Iris pigment epithelial cell (primary cell): ENCODE data around the gene RPS5.
A peak's percentile ranks its signal among the peaks of the same experiment; 100 is the strongest.
"Not testable (repeated sequence)": the region's sequence is repeated elsewhere in the genome, so short reads cannot be mapped to it uniquely, and the experiment has no call there.

Experiments used
- DNase-seq: peaks from one replicate; pipeline ENCODE4 v3.0.0-alpha.2; 2011; ENCODE audit warnings: low read depth

Gene RPS5

GRCh38 chr19:58385891-58386575 is 1.0 kb upstream of the RPS5 start:
- no peak for DNase-seq

DNA sequence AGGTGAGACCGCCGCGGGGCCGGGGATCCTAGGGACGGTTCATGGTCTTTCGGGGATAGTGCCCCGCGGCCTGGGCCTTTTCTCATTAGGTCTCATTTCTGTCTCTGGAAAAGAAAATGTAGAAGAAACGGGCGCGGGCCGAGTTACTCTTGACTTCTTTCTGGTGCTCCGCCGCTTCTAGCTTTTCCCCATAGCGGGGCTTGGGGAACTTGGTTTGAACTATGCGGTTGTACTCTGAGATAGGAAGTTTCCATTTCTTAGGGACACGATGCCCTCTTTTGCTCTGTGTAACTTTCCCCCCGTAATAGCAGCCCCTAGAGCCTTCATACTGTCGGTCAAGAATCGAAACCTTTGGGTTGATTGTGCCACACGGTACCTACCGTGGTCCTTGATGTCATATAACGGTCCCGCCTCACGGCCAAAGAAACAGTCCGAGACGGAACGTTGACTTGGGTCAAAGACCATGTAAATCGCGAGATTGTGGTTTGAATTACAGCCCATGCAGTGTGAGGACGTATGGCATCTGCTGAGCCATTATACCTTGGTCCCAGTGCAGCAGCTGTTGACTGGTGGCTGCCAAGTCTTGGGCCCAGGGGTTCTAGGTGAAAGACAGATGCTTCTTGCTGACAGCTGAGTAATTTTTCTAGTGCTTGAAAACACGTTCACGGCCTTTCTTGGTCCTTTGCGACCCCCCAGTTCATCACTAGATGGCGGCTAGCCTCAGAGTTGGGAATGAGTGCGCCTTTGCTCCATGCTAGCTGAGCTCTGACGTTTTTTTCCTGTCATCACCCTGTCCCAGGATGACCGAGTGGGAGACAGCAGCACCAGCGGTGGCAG is 487 bp downstream of the RPS5 start:
- DNase-seq = peak; percentile 30

DNA sequence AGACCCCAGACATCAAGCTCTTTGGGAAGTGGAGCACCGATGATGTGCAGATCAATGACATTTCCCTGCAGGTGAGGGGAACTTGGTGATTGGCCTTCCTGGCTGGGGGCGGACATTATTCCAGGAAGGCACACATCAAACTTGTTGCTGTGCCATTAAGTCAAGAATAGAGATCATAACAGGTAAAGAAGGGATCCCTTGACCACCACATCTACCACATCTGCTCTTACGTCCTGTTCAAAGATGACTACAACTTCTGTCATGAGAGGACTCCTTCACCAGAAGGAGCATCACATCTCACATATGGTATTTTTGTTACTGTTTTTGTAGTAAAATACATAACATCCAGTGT is 1.1 kb downstream of the RPS5 start:
- no peak for DNase-seq

DNA sequence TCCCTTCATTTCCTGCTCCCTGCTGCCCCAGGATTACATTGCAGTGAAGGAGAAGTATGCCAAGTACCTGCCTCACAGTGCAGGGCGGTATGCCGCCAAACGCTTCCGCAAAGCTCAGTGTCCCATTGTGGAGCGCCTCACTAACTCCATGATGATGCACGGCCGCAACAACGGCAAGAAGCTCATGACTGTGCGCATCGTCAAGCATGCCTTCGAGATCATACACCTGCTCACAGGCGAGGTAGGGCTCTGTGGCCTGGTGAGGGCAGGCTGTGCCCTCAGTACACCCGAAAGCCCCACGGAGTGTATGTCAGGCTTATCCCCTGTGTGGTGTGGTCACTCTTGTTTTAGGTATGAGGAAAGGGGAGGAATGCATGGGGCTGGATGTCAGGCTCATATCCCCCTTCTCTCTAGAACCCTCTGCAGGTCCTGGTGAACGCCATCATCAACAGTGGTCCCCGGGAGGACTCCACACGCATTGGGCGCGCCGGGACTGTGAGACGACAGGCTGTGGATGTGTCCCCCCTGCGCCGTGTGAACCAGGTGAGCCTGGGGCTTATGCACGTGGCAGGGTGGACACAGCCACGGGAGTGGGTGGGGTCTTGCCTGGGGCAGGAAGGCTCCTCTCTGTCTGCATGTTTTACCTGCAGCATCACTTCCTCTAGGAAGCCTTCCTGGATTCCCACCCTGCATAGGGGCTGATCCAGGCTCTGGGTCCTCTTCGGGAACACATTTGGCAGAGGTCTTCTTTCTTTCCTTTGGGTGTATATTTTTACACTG is 6.1 kb downstream of the RPS5 start:
- DNase-seq = no peak

- no peak for DNase-seq
Observed at GRCh38 chr19:58393725-58394033, 6.6 kb downstream of the RPS5 start.

- DNase-seq = no peak
Observed at GRCh38 chr19:58394821-58395219, 7.8 kb downstream of the RPS5 start.

GRCh38 chr19:58395220-58395978 is 8.3 kb downstream of the RPS5 start, which contains the start of gene RNF225:
Gene RNF225, plus strand, starts transcription at chr19:58395656. Its CDS starts 434 bp downstream, at chr19:58396090.
- DNase-seq = no peak

GRCh38 chr19:58395979-58396627 is 9.0 kb downstream of the RPS5 start:
- DNase-seq = peak; percentile 32

GRCh38 chr19:58396691-58397532 is 9.8 kb downstream of the RPS5 start:
- DNase-seq = no peak

DNA sequence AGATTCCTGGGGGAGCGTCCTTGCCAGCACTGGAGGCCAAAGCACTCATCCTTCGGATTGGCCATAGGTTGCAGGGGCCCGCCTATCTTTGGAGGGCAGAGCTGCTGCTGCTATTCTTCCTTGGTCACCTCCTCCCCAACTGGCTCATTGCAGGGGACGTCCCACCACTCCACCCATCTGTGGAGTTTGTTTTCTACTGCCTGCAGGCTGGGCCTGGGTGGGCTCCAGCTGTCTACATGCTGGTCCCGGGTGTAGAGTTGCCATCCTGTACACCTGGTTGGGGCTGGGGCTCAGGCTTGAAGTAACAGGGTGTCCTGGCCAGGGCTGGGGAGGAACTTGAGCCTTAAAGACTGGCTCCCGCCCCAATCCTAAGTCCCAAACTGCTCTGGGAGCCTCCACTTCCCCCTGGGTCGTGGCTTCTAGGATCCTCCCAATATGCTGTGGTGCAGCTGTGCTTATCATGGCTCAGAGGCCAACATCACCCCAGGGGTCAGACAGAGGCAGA is 10.5 kb downstream of the RPS5 start:
- DNase-seq = no peak

- no peak for DNase-seq
Observed at GRCh38 chr19:58398087-58398486, 11.0 kb downstream of the RPS5 start.

DNA sequence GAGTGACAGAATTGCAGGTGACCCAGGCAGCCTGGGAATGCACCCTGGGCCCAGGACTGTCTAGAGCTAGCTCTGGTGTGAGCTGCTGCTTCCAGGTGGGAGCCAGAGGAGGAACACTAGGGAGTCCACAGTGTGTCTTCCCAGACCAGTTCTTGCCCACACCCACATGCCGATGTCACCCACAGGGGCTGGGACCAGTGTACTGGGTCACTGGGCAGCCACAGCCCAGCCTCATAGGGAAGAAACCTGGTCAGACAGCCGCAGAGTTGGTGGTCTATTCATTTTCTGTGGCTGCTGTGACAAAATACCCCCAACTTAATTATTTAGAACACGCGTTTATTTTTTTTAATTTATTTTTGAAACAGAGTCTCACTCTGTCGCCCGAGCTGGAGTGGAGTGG is 11.5 kb downstream of the RPS5 start:
- no peak for DNase-seq

DNA sequence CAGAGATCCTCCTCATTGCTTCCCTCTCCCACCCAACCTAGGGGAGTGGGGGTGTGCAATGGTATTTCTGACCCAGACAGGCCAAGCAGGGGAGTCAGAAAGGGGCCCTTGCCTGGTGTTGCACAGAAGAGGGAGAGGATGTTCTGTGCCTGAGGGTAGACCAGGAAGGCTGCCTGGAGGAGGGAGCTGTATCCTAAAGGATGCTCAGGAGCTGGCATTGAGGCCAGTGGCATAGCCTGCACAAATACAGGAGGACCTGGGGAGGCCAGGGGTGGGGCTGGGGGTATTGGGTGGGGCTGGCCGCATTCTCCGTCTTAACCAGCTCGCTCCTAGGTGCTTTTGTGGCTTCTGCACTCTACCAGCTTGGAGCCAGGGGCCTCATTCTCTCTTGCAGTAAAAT is 12.8 kb downstream of the RPS5 start:
- DNase-seq = no peak

GRCh38 chr19:58400316-58400915 is 13.3 kb downstream of the RPS5 start:
- DNase-seq = no peak

DNA sequence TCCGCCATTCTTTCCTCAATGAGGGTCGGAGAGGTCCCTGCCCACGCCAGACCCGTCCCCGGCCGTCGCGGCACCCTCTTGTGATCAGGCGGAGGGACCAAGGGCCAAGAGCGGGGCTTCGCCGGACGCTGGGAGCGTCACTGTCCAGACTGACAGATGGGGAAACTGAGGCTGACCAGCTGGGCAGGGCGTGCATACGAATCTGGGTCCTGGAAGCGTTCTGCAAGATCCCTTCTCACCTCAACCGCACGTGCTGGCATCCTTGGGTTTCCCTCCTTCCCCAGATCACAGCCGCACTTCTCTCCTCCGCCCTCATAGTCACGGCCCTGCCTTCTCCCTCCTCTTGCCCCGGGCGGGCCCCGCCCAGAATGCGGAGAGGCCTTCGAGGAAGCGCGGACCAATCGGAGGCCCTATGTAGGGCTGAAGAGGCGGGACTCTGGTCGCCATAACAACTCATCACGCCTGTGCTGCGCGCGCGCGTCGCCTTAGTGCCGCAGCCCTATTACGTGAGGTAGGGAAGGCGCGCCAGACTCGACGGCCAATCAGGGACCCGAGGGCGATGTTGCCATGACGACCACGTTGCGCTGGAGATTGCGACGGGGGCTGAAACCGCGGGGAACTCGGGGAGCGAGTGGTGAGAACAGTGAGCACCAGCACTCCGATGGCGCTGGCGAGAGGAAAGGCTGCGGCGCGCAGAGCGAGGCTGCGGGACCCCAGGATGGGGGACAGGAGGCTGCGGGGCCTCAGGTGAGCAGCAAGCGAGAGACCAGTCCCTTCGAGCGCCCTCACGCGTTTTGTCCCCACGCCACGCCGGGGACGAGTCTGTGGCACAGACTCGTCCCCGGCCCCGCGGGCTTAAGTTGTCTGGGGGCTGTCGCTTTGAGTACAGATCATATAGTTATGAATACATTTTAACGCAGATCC is 14.1 kb downstream of the RPS5 start:
- DNase-seq = peak; percentile 99

GRCh38 chr19:58401840-58402421 is 14.9 kb downstream of the RPS5 start:
- DNase-seq = no peak

DNA sequence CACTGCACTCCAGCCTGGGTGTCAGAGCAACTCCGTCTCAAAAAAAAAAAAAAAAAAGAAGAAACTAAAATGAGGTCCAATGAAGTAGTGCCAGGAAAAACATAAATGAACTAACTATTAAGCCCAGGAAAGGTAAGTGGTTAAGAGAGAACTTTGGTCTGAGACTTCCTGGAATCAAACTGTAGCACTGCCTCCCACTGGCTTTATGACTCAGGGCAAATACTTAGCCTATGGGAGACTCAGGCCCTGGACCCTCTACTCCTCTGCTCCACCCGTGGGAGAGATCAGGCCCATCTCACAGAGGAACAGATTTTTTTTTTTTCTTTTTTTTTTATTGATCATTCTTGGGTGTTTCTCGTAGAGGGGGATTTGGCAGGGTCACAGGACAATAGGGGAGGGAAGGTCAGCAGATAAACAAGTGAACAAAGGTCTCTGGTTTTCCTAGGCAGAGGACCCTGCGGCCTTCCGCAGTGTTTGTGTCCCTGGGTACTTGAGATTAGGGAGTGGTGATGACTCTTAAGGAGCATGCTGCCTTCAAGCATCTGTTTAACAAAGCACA is 16.9 kb downstream of the RPS5 start:
- DNase-seq = not testable (repeated sequence)
